GM18517 (cell line): ENCODE data around the gene TMEM94.
A peak's percentile ranks its signal among the peaks of the same experiment; 100 is the strongest.
"Not testable (repeated sequence)": the region's sequence is repeated elsewhere in the genome, so short reads cannot be mapped to it uniquely, and the experiment has no call there.

ENCODE experiments used
- ATAC-seq: cut with Tn5 transposase; IDR thresholded peaks from one replicate; pipeline ENCODE4 v1.9.1; 2021; ENCODE audit warnings: mild to moderate bottlenecking, moderate library complexity; ENCODE audit not compliant: unreplicated experiment

The TMEM94 gene

DNA sequence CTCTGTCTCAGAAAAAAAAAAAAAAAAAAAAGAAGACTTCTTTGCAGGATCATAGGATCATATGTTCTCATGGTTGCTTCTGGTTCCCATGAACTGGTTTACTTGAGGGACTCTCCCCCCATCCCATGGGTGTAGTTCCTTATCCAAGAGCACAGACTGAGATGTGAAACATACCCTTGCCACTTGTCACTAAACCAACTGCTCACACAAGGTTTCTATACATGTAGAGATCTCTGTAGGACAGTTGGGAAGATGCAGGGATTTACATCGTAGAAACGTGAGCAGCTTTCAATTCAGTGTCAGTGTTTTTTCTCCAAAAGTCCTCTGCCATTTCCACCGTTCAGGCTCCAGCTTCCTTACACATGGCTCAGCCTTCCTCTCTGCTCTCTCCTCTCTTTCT lies 11.1 kb upstream of the TMEM94 start:
- ATAC-seq = no peak

DNA sequence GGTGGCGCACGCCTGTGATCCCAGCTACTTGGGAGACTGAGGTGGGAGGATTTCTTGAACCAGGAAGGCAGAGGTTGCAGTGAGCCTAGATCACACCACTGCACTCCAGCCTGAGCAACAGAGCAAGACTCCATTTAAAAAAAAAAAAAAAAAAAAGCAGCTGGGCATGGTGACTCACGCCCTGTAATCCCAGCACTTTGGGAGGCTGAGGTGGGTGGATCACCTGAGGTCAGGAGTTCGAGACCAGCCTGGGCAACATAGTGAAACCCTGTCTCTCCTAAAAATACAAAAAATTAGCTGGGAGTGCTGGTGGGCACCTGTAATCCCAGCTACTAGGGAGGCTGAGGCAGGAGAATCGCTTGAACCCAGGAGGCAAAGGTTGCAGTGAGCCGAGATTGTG lies 10.5 kb upstream of the TMEM94 start:
- not testable (repeated sequence) for ATAC-seq

DNA sequence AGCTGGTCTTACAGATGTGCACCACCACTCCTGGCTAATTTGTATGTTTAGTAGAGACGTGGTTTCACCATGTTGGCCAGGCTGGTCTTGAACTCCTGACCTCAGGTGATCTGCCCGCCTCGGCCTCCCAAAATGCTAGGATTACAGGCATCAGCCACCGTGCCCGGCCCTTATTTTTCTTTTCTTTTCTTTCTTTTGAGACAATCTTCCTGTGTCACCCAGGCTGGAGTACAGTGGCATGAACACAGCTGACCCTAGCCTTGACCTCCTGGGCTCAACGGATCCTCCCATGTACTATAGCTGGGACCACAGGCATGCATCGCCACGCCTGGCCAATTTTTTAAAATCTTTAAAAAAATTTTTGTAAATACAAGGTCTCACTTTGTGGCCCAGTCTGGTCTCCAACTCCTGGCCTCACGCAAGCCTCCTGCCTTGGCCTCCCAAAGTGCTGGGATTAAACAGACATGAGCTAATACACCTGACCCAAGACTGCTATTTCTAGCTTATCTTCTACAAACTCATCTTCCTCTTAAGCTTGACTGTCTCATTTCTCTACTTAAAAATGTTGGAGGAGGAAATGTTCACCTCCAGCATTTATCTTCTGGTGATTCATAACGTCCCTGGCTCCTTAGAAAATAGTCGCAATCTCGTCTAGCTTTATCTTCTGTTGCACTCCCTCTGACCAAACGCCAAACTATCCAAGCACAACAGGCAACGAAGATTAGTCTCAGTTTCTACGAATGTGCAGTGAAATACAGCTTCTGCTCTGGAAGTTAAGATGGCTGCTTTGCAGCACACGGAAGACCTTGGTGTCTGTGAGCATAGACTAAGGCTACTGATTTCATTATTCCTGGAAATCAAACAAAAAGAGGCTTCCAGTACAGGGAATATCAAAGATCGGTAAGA lies 8.2 kb upstream of the TMEM94 start:
- ATAC-seq = no peak

DNA sequence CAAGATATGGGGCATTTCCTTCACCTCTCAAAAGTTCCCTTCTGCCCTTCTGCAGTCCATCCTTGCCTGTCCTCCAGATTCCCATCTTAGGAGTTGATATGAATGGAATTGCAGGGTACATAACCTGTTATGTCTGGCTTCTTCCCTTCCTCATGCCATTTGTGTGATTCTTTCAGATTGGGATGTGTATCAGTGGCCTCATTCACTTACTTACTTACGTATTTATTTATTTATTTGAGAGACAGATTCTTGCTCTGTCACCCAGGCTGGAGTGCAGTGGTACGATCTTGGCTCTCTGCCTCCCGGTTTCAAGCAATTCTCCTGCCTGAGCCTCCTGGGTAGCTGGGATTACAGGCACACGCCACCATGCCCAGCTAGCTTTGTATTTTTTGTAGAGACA lies 6.2 kb upstream of the TMEM94 start:
- ATAC-seq = no peak

DNA sequence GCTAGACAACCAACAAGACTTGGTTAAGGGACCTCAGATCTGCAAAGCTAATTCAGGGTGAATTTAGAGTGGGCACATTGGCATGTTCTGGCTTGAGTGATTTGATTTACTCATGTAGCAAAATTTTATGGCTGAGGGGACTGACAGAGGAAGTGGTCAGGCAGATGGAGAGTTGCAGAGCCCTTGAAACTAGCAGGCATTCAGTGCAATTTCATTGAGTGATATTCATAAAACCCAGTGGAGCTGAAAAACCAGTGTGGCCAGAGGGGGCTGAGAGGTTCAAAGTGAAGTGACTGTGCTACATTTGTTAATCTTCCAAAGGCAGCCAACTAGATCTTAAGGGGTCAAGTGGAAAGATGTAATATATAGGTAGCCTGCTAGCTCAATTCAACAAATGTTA lies 2.2 kb upstream of the TMEM94 start:
- ATAC-seq = no peak

DNA sequence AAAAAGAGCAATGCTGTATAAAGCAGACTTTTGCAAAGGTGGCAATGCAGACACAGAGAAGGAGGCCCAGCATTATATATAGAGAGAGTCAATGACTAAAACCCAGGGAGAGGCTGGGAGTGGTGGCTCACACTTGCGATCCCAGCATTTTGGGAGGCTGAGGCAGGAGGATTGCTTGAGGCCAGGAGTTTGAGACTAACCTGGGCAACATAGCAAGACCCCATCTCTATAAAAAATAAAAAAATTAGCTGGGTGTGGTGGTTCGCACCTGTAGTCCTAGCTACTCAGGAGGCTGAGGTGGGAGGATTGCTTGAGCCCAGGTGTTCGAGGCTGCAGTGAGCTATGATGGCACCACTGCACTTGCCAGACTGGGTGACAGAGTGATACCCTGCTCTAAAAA lies 1.8 kb upstream of the TMEM94 start:
- ATAC-seq = not testable (repeated sequence)

DNA sequence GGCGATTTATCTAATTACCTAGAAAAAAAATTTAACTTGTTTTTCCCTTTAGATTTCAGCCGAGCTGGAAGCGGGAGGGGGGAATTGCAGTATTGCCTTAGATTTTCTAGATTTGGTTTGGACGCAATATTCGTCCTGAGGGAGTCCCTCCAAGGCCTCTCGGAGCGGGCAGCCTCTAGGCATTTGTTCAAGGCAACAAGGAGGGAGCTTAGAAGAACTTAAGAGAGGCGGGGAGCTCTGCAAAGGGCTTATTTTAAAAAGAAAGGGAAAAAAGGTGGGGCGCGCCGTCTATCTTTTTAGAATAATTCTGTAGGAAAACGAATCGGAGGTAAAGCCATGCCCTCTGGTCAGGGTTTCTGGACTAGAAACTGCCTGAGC lies 407 bp upstream of the TMEM94 start:
- ATAC-seq = peak; percentile 6

DNA sequence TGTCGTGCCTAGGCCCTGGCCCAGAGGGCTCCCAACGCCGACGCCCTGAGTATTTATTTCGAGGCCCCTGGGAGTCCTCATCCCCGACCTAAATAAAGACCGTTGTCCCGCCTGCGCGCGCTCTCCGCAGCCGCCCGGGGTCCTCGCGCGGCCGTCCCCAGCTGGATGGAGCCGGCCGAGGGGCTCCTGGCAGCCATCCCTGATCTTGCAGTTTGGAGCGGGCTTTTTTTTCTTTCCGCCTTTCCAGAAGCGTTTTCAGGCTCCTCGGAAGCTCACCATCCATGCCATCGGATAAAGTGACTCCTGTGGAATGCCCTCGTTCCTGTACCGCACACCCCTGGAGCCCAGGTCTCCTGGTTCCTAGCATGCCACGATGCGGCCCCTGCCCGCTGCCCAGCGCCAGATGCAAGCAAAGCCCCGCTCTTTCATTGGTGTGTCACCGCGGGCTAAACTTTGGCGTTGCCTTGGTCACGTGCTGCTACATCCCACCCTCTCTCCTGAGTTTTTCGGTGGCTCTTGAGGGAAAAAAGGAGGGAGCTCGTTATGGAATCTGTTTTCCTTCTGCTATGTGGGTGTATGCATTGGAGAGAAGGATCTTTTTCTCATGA lies 716 bp downstream of the TMEM94 start:
- ATAC-seq = no peak

DNA sequence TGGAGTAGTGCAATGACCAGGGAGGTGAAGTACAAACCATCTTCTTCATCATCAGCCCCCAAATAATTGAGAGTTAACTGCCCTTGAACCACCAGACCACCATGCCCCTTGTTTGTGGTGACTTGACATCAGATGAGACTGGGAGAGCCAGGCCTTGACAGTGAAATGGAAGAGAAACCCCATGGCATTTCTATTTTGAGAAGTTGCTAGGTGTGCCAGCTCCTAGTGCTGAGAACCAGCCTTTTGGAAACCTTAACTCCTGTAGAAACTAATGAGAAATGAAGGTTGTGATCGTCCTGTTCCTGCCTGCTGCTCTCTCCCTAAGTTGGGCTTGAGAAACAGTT lies 2.8 kb downstream of the TMEM94 start:
- ATAC-seq = no peak

DNA sequence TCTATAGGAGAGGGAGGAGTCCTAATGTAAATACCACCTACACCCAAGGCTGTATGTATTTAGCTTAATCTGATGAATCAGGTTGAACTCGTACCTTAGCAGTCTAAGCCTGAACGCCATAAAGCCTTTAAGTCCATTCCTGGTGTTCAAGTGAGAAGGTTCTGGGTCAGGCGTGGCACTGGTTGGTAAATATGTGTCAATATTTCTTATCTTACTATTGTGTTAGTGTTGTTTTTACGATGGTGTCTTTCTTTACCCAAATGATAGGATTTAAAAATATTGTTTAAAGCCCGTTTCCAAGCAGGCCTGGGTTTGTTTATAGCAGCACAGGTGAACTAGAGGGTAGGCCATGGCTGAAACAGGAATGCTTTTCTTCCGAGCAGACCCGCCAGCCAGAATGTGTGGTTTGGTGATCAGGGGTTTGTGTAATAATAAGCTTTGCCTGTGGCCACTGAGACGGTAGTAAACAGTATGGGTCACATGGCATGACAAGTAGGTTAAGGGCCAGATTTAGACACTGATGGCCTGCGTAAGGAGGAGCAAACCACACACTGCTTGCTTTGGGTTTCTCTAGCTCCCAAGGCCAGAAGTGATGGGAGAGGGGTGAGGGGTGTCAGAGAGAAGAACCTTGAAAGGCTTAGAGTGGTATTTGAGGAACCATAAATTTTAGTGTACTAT lies 3.3 kb downstream of the TMEM94 start:
- no peak for ATAC-seq

DNA sequence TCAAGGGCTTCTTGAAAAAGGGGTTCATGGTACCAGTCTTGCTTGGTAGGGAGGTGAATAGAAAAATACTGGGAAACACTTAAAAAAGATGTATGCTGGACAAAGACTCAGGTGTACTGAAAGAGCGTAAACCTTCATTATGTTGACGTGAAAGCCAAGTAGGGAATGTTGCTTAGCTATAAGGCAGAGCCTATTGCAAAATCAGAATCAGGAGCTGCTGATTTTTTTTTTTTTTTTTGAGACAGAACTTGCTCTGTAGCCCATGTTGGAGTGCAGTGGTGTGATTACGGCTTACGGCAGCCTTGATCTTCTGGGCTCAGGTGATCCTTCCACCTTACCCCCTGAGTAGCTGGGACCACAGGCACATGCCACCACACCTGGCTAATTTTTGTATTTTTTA lies 3.9 kb downstream of the TMEM94 start:
- no peak for ATAC-seq

DNA sequence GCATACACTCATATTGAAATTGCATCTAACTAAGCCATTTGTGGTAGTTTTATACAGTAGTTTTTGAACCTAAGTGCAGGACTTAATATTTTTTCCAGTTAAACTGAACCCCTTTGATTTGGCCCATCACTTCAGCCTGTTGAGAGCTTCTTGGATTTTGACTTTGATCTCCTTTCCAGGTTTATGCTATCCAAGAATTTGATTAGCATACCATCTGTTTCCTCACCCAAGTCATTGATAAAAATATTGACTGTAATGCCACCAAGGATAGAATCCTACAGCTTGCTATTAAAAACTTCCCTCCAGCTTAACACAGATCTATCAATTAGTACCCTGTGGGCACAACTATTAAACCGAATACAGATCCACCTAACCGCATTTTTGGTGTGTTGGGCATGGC lies 7.2 kb downstream of the TMEM94 start:
- ATAC-seq = no peak

DNA sequence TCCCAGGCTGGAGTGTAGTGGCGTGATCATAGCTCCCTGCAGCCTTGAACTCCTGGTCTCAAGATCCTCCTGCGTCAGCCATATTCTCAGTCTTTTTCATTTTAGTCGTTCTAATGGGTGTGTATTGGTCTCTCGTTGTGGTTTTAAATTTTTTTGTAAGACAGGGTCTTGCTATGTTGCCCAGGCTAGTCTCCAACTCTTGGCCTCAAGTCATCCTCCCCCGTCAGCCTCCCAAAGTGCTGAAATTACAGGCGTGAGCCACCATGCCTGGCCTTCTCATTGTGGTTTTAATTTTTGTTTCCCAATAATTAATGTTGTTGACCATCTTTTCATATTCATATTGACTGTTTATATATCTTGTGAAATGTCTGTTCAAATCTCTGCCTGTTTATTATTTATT lies 8.6 kb downstream of the TMEM94 start:
- ATAC-seq = no peak

DNA sequence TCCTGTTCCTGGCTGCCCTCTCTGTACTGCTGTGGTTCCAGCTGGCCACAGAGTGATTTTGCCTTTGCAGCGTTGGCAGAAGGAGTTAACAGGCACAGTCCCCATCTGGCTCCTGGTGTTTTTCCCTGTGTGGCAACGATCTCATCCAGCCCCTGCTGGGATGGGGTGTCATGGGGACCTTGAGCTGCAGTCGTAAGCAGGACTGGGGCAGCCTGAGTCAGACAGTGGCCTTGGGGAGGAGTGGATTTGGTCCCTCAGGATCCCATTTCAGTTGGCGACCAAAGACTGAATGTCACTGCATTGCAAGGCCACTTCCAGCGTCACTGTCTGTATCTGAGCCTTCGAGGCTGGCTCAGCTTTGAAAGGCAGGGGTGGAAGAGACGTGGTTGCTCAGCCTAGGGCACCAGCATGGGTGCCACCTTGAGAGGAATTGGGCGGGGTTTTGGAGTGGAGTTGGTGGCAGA lies 11.9 kb downstream of the TMEM94 start:
- ATAC-seq = no peak

DNA sequence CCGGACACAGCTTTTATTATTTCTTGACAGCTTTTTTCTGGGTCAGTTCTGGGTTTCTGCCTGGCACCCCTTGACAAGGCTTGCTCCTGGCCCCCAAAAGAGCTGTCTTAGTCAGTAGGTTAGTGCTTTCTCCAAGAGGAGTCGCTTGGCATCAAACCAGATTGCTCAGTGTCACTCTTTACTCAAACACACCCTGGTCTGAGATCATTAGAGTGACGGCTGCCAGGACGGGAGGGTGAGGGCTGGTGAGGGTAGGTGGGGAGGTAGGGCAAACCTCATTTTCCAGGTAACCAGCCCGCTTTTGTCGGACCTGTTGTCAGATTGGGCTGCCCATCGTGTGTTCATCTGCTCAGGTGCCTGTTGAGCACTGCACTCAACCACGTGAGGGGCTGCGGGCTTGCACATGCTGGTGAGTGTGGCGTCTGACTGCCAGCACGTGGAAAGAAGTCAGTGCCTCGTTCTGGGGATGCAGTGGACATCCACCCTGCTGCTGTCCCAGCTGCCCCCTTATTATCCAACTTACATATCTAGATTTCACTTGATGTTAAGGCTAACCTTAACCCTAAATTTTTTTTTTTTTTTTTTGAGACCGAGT lies 12.4 kb downstream of the TMEM94 start:
- ATAC-seq = no peak

DNA sequence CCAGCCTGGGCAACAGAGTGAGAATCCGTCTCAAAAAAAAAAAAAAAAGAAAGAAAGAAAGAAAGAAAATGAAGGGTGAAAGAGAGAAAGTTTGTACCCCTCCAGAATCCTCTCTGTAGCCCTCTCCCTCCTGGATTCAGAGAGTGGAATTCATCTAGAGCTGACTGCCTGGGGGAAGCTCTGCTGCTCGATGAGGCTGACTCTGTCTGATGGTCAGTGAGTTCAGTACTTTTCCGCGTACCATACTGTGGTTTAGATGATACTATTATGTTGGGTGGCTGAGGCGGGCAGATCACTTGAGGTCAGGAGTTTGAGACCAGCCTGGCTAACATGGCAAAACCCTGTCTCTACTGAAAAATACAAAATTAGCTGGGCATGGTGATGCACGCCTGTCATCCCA lies 14.8 kb downstream of the TMEM94 start:
- ATAC-seq = no peak

DNA sequence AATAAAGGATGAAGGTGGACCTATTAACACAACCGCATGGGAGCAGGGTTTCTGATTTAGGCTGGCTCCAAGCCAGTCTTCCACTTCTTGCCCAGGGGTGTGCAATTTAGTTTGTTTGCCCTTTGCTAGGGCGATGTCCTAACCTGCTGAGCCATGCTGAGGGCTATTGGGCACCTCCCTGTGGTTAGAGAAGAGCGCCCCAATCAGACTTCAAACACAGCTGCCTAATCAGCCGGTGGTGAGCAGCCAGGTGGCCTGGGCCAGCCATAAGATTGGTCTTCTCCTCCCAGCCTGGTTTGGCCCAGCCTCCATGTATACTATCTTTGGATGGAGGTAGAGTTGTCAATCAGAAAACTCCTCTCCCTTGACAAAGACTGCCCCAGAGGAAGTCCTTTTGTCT lies 15.7 kb downstream of the TMEM94 start:
- ATAC-seq = no peak

DNA sequence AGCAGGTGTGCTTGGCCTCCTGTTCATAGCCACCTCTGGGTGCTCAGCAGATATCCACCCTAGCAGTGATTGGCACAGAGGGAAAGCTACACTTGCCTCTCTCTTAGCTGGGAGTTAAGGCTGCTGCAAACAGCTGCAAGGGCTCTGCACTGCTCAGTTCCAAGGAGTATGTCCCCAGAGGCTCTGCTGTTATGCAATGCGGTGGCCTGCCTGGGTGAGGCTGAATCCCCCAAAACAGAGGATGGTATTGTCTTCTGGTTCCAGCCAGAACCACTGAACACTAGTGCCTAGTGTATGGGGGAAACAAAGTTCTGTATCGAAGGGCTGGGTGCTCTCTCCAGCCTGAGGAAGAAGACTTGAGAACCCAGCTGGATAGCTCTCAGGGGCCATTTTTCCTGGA lies 16.8 kb downstream of the TMEM94 start:
- no peak for ATAC-seq

DNA sequence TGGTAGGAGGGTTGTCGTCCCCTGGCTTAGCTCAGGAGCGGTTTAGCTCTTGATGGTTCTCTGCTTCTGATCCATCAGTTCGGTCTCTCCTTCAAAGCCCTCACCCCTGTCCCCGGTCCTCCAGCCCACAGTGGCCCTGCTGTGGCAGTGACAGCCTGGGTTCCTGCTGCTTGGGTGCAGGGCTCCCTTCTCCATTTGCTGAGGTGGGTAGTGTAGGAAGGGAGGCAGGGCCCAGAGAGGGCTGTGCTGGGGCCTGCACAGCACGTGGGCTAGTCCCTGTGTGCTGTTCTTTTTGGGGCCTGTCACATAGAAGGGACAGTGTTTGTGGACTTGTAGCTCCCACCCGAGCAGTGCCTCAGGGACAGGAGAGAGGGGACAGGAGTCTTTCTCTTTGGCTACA lies 18.3 kb downstream of the TMEM94 start:
- no peak for ATAC-seq

DNA sequence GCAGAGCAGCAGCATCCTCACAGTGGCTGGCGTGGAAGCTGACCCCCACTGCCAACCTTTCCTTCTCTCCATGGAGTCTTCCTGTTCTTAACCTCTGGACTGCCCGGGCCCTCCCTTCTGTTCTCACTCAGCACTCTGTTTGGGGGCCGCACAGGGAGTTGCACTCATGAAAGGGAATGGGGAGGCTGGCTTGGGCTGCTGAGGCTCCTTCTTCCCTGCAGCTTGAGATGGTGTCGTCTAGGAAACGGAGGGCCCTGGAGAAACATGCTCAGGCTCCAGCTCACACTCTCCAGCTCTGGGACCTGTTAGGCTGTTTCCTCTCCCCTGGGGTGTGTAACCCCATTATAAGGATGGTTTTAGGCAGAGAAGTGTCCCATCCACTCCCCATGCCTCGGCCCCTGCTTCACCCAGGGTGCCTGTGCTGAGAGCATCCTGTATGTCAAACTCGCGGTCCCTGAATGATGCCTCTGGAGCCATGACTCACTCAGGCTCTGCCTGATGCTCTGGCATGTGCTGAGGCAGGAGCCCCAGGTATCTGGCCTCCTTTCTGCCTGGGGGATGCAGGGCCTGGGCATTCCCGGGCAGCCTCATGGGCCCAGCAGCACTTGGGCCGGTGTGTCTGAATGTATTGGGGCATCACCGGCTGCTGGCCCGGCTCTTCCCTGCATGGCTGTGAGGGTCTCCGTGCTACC lies 18.9 kb downstream of the TMEM94 start:
- ATAC-seq = no peak

DNA sequence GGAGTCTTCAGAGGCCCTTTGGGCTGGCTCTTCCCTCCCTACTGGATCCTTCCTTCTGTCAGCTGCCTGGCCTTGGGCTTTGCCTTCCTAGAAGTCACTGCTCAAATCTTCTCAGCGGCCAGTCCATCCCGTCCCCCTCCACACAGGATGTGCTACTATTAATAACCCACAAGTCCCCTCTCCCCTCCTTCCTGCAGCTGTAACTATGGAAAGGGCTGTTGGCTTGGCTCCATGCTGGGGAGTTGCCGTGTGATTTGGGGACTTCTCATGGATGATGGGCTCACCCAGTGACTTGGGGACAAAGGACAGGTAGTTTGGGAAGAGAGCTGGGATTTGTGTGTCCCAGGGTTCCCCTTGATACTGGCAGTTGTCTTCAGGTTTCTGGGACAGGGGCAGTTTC lies 19.4 kb downstream of the TMEM94 start:
- no peak for ATAC-seq
